Fibroblast of lung (primary cell): ENCODE results near the gene WDR41. TPM values are rescaled to one million over a fixed set of nuclear protein-coding genes. Genes with fewer than 3 reads are reported as not detected.

Experiments
- DNase-seq, 2 donors: peaks; one replicate each; pipeline versions ENCODE4 v3.0.0 to v3.0.0-alpha.2; 2010; ENCODE audit warnings: low read depth in 2 of 2
- H2AFZ ChIP-seq: 2 replicates; pipeline ENCODE4 v1.5.1; 2012; ENCODE audit warnings: low read length, control low read depth, inconsistent platforms
- H3K27ac ChIP-seq: 2 replicates; pipeline ENCODE4 v1.5.1; 2011; ENCODE audit warnings: low read length, control low read depth; ENCODE audit not compliant: insufficient read depth
- H3K27me3 ChIP-seq: 2 replicates; pipeline ENCODE4 v1.5.1; 2011; ENCODE audit warnings: mild to moderate bottlenecking, low read length; ENCODE audit not compliant: control insufficient read depth, insufficient read depth
- H3K36me3 ChIP-seq: 2 replicates; pipeline ENCODE4 v1.5.1; 2011; ENCODE audit warnings: low read length; ENCODE audit not compliant: control insufficient read depth, insufficient read depth
- H3K4me1 ChIP-seq: 2 replicates; pipeline ENCODE4 v1.5.1; 2011; ENCODE audit warnings: low read length; ENCODE audit not compliant: control insufficient read depth, insufficient read depth; ENCODE audit errors: extremely low read depth
- H3K4me2 ChIP-seq: 2 replicates; pipeline ENCODE4 v1.5.1; 2011; ENCODE audit warnings: low read length, control low read depth; ENCODE audit not compliant: insufficient read depth; ENCODE audit errors: extremely low read depth
- H3K4me3 ChIP-seq, 4 experiments: fragments of 200-600 bp in 1 of 4; sonication (generic) in 1 of 4; replicated peaks in 1 of 4; 2 replicates each; pipeline ENCODE4 v1.5.1; 2011 to 2016; ENCODE audit warnings: low read length in 4 of 4, low read depth in 3 of 4, mild to moderate bottlenecking in 3 of 4, control low read depth in 2 of 4, inconsistent platforms in 1 of 4, mixed read lengths in 1 of 4; ENCODE audit not compliant: insufficient read depth in 1 of 4; ENCODE audit errors: control extremely low read depth in 1 of 4
- H3K79me2 ChIP-seq: 2 replicates; pipeline ENCODE4 v1.5.1; 2012; ENCODE audit warnings: mild to moderate bottlenecking, low read length, inconsistent platforms; ENCODE audit not compliant: control insufficient read depth, insufficient read depth
- H3K9ac ChIP-seq: 2 replicates; pipeline ENCODE4 v1.5.1; 2011; ENCODE audit warnings: mild to moderate bottlenecking, low read length, control low read depth; ENCODE audit not compliant: insufficient read depth
- H3K9me3 ChIP-seq: 2 replicates; pipeline ENCODE4 v1.5.1; 2012; ENCODE audit warnings: low read depth, low read length; ENCODE audit not compliant: control insufficient read depth, insufficient read depth
- H4K20me1 ChIP-seq: 2 replicates; pipeline ENCODE4 v1.5.1; 2011; ENCODE audit warnings: low read length; ENCODE audit not compliant: control insufficient read depth, insufficient read depth; ENCODE audit errors: extremely low read depth
- EZH2 ChIP-seq: IDR thresholded peaks from 2 replicates; pipeline ENCODE4 v1.5.1; 2012; ENCODE audit warnings: low read length, control low read depth, mild to moderate bottlenecking; ENCODE audit errors: missing control alignments
- polyA minus RNA-seq: library from RNA; depleted of rRNA, polyadenylated mRNA; stranded (reverse); fragments of >200 nt; gene quantifications from 2 replicates; pipeline ENCODE4 v1.2.3, GENCODE V29; 2011; ENCODE audit warnings: low replicate concordance
- polyA plus RNA-seq, 2 donors: library from polyadenylated mRNA; depleted of rRNA in 1 of 2; stranded (reverse) in 1 of 2; unstranded in 1 of 2; fragments of >200 nt; gene quantifications; 2 replicates each; pipeline ENCODE4 v1.2.1, GENCODE V29; 2011 to 2012; ENCODE audit warnings: missing spikeins in 1 of 2
- total RNA-seq: library from RNA; depleted of rRNA; stranded (reverse); fragments of >200 nt; gene quantifications from 2 replicates; pipeline ENCODE4 v1.2.1, GENCODE V29; 2014
- TF ChIP-seq, protein P1 (sequence below), 2 donors: IDR thresholded peaks in 1 of 2; conservative IDR thresholded peaks in 1 of 2; 1 replicate in 1 of 2; 2 replicates in 1 of 2; pipeline ENCODE4 v1.5.1; 2011 to 2012; ENCODE audit warnings: low read length in 2 of 2, control low read depth in 1 of 2, inconsistent platforms in 1 of 2, low read depth in 1 of 2, mild to moderate bottlenecking in 1 of 2

Gene WDR41, protein sequence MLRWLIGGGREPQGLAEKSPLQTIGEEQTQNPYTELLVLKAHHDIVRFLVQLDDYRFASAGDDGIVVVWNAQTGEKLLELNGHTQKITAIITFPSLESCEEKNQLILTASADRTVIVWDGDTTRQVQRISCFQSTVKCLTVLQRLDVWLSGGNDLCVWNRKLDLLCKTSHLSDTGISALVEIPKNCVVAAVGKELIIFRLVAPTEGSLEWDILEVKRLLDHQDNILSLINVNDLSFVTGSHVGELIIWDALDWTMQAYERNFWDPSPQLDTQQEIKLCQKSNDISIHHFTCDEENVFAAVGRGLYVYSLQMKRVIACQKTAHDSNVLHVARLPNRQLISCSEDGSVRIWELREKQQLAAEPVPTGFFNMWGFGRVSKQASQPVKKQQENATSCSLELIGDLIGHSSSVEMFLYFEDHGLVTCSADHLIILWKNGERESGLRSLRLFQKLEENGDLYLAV
- 125 and 161 TPM in 2 replicates for total RNA-seq
- 77.6 and 116 TPM in 2 replicates for polyA plus RNA-seq
- polyA plus RNA-seq (2012) = 48.4 and 67.9 TPM in 2 replicates
- 45.3 and 49.2 TPM in 2 replicates for polyA minus RNA-seq

DNA sequence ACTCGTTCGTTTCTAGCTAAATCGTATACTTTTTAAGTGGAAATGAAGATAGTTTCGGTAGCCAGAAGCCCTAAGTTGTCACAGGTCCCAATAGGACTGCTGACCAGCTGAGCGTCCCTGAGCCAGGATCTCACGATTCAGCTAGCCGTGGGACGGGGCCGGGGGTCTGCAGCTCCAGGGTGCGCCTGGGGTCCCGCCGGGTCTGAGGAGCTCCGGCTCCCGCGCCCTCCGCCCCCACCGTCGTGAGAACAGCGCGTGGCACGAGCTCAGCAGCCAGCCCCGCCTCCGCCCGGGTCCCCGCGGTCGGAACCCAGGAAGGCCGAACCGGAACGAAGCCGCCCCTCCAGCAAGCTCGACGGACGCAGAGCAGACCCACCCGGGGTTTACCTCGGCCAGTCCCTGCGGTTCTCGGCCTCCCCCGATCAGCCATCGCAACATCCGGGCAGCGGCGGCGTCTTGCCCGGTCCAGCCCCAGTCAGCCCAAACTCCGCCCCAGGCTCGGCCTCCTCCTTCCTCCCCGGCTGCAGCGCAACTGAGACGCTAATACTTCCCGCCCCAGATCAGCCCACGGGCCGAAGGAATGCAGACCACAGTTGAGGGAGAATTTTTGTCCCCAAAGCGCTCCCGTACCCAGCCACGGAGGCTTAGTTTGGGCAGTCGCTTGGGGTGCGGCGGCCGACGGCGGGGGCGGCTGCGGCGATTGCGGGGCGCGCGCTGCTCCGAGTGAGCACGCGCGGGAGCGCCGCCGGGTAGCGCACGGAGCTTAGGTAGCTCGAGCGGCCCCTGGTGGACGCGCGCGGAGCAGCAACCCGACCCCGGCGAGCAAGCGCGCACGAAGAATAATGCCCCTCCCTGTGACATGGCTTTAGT is at the start of gene WDR41:
TSS of gene WDR41 (minus strand) at position 534 of the 870 bp plus-strand sequence. CDS start at position 438, 96 bp downstream.
- H3K36me3 ChIP-seq = no peaks in the 10 kb centered on the region
- peak; percentile 96 to 97 for DNase-seq
- H3K9ac ChIP-seq = peak within 1 kb of the TSS; percentile 98
- no peaks in the 10 kb centered on the region for H3K9me3 ChIP-seq
- H3K4me2 ChIP-seq = peak within 1 kb of the TSS; percentile 54
- no peaks in the 10 kb centered on the region for H3K27me3 ChIP-seq
- H4K20me1 ChIP-seq = no peaks in the 10 kb centered on the region
- H3K4me1 ChIP-seq = no peaks in the 10 kb centered on the region
- peaks cover 26% of the 10 kb centered on the region for H3K79me2 ChIP-seq
- peak within 1 kb of the TSS; percentile 60 to 96 (median 78) for H3K4me3 ChIP-seq
- H2AFZ ChIP-seq = peak within 1 kb of the TSS; percentile 87
- TF ChIP-seq, protein P1, sequence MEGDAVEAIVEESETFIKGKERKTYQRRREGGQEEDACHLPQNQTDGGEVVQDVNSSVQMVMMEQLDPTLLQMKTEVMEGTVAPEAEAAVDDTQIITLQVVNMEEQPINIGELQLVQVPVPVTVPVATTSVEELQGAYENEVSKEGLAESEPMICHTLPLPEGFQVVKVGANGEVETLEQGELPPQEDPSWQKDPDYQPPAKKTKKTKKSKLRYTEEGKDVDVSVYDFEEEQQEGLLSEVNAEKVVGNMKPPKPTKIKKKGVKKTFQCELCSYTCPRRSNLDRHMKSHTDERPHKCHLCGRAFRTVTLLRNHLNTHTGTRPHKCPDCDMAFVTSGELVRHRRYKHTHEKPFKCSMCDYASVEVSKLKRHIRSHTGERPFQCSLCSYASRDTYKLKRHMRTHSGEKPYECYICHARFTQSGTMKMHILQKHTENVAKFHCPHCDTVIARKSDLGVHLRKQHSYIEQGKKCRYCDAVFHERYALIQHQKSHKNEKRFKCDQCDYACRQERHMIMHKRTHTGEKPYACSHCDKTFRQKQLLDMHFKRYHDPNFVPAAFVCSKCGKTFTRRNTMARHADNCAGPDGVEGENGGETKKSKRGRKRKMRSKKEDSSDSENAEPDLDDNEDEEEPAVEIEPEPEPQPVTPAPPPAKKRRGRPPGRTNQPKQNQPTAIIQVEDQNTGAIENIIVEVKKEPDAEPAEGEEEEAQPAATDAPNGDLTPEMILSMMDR (conservative IDR thresholded peaks at IDR 0.05 in 1 of 2, IDR thresholded peaks at IDR 0.05 in 1 of 2; ENCODE audit: low read depth in 1 of 2, low read length in 2 of 2) = peak; percentile 76 to 91
- TF ChIP-seq EZH2 = no peak
- peak within 1 kb of the TSS; percentile 96 for H3K27ac ChIP-seq

DNA sequence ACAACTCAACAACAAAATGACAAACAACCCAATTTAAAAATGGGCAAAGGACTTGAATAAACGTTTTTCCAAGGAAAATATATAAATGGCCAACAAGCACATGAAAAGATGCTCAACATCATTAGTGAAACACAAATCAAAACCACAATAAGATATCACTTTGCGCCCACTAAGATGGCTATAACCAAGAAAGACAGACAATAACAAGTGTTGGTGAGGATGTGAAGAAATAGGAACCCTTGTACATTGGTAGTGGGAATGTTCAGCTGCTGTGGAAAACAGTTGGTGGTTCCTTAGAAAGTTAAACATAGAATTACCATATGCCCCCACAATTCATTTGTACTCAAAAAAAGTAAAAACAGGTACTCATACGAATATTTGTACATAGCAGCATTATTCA is 39.2 kb upstream of the WDR41 start:
- no peaks in the 10 kb centered on the region for H3K27me3 ChIP-seq
- no peaks in the 10 kb centered on the region for H3K36me3 ChIP-seq
- H3K4me3 ChIP-seq = no peak overlapping the region
- H4K20me1 ChIP-seq = no peaks in the 10 kb centered on the region
- no peak overlapping the region for H2AFZ ChIP-seq
- no peak for DNase-seq
- H3K79me2 ChIP-seq = no peaks in the 10 kb centered on the region
- TF ChIP-seq, protein P1 (conservative IDR thresholded peaks at IDR 0.05 in 1 of 2, IDR thresholded peaks at IDR 0.05 in 1 of 2; ENCODE audit: low read depth in 1 of 2, low read length in 2 of 2) = no peak
- no peak for TF ChIP-seq EZH2
- H3K9ac ChIP-seq = no peak overlapping the region
- no peaks in the 10 kb centered on the region for H3K4me1 ChIP-seq
- no peak overlapping the region for H3K4me2 ChIP-seq
- no peaks in the 10 kb centered on the region for H3K9me3 ChIP-seq
- no peak overlapping the region for H3K27ac ChIP-seq

DNA sequence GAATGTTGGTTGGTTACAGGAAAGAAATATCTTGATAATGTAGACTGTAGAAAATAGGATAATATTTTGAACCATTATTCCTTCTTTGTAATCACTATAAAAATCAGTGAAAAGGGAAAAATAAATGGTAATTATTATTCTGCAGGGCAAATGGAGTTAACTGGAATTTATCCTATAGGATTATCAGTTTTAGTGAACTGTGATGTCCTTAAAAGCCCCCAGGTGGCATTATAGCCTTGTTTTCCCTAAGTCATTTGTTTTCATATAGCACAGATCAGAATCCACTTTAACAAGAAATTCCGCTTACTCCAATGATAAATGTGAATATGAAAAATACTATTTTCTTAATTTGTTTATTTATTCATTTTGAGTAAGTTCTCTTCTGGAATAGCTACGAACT is 26.2 kb upstream of the WDR41 start:
- H2AFZ ChIP-seq = no peak overlapping the region
- no peak overlapping the region for H3K27ac ChIP-seq
- peak; percentile 6 to 17 for DNase-seq

More for the DNA sequence above, 26.2 kb upstream of the WDR41 start:
- H3K9ac ChIP-seq = no peak overlapping the region
- TF ChIP-seq, protein P1 (conservative IDR thresholded peaks at IDR 0.05 in 1 of 2, IDR thresholded peaks at IDR 0.05 in 1 of 2; ENCODE audit: low read depth in 1 of 2, low read length in 2 of 2) = no peak
- no peak for TF ChIP-seq EZH2
- no peaks in the 10 kb centered on the region for H3K9me3 ChIP-seq
- H4K20me1 ChIP-seq = no peaks in the 10 kb centered on the region
- no peaks in the 10 kb centered on the region for H3K79me2 ChIP-seq
- no peaks in the 10 kb centered on the region for H3K36me3 ChIP-seq
- H3K4me2 ChIP-seq = no peak overlapping the region
- no peaks in the 10 kb centered on the region for H3K4me1 ChIP-seq
- H3K4me3 ChIP-seq = no peak overlapping the region
- H3K27me3 ChIP-seq = no peaks in the 10 kb centered on the region
